HL-60 (cell line): Measurements from ENCODE around the gene DOCK9.

Experiments
- DNase-seq, 2 experiments: peaks; one replicate each; pipeline ENCODE4 v3.0.0-alpha.2; 2010 to 2020; ENCODE audit warnings: low read depth in 1 of 2, low spot score in 1 of 2
- H3K27ac ChIP-seq: fragments of 250-450 bp; sonication (Bioruptor Pico); replicated peaks from 2 replicates; pipeline ENCODE4 v1.5.1; 2020; ENCODE audit warnings: mild to moderate bottlenecking, moderate library complexity
- H3K27me3 ChIP-seq: fragments of 250-450 bp; sonication (Bioruptor Pico); 2 replicates; pipeline ENCODE4 v1.5.1; 2021; ENCODE audit warnings: mild to moderate bottlenecking, moderate library complexity; ENCODE audit not compliant: insufficient read depth, poor library complexity, severe bottlenecking
- H3K4me3 ChIP-seq: replicated peaks from 2 replicates; pipeline ENCODE4 v1.5.1; 2011; ENCODE audit warnings: mild to moderate bottlenecking, control low read depth, low read length; ENCODE audit not compliant: insufficient read depth
- CTCF ChIP-seq: IDR thresholded peaks from one replicate; pipeline ENCODE4 v1.5.1; 2011; ENCODE audit warnings: low read length, control low read depth, inconsistent platforms; ENCODE audit not compliant: insufficient read depth
- GABPA ChIP-seq: IDR thresholded peaks from 2 replicates; pipeline ENCODE4 v1.6.1; 2012; ENCODE audit warnings: low read depth
- POLR2AphosphoS5 ChIP-seq: IDR thresholded peaks from 2 replicates; pipeline ENCODE4 v1.6.1; 2012; ENCODE audit warnings: low read depth
- REST ChIP-seq: IDR thresholded peaks from 2 replicates; pipeline ENCODE4 v1.6.1; 2012; ENCODE audit warnings: low read depth; ENCODE audit not compliant: insufficient replicate concordance
- SPI1 ChIP-seq: IDR thresholded peaks from 2 replicates; pipeline ENCODE4 v1.6.1; 2012; ENCODE audit warnings: low read depth, mild to moderate bottlenecking, borderline replicate concordance

DOCK9 gene

GRCh38 chr13:98994896-98995295 is 17.0 kb upstream of the DOCK9 start:
- peaks cover 6% of the 10 kb centered on the region for H3K27me3 ChIP-seq
- no peak overlapping the region for H3K4me3 ChIP-seq
- TF ChIP-seq SPI1 (no peak), GABPA (no peak), REST (no peak), POLR2AphosphoS5 (no peak), CTCF (no peak)
- DNase-seq = no peak
- no peak overlapping the region for H3K27ac ChIP-seq

GRCh38 chr13:98994080-98994479 is 16.2 kb upstream of the DOCK9 start:
- no peak overlapping the region for H3K27ac ChIP-seq
- peaks cover under 1% of the 10 kb centered on the region for H3K27me3 ChIP-seq
- H3K4me3 ChIP-seq = no peak overlapping the region
- TF ChIP-seq CTCF (no peak), POLR2AphosphoS5 (no peak), SPI1 (no peak), REST (no peak), GABPA (no peak)
- no peak for DNase-seq

GRCh38 chr13:98992355-98992754 is 14.5 kb upstream of the DOCK9 start:
- no peak for DNase-seq
- Histone ChIP-seq H3K4me3 (no peak overlapping the region), H3K27me3 (peaks cover 3% of the 10 kb centered on the region), H3K27ac (no peak overlapping the region)
- TF ChIP-seq CTCF = no peak

- TF ChIP-seq POLR2AphosphoS5 (no peak), REST (no peak), SPI1 (no peak), CTCF (no peak)
- Histone ChIP-seq H3K27ac (no peak overlapping the region), H3K27me3 (peaks cover 11% of the 10 kb centered on the region), H3K4me3 (no peak overlapping the region)
- DNase-seq = no peak
These were observed 12.8 kb upstream of the DOCK9 start for GRCh38 chr13:98990701-98991100.
